H7 (cell line): ENCODE results near the gene MAPK11. TPM values are rescaled to one million over a fixed set of nuclear protein-coding genes. Genes with fewer than 3 reads are reported as not detected.

Source experiments
- DNase-seq: peaks from one replicate; pipeline ENCODE4 v3.0.0; 2012
- H3K27me3 ChIP-seq: 2 replicates; pipeline ENCODE4 v1.6.0; 2011; ENCODE audit warnings: mild to moderate bottlenecking, low read length; ENCODE audit not compliant: control insufficient read depth, insufficient read depth
- H3K36me3 ChIP-seq: replicated peaks from 2 replicates; pipeline ENCODE4 v1.5.1; 2011; ENCODE audit warnings: low read length; ENCODE audit not compliant: control insufficient read depth, insufficient read depth
- H3K4me3 ChIP-seq: 2 replicates; pipeline ENCODE4 v1.5.1; 2011; ENCODE audit warnings: low read depth, mild to moderate bottlenecking, control low read depth, low read length, moderate library complexity; ENCODE audit not compliant: insufficient read depth
- total RNA-seq: library from RNA; depleted of rRNA; stranded (reverse); fragments of >200 nt; shearing (Covaris generic); gene quantifications from 2 replicates; pipeline ENCODE4 v1.2.3, GENCODE V29; 2014

The MAPK11 gene
- total RNA-seq, 1 experiment from 2014 or later, result 2.4 TPM

- Histone ChIP-seq H3K27me3 (peaks cover 2% of the 10 kb centered on the region; the same call in 1 of the 2 replicates), H3K36me3 (no peaks in the 10 kb centered on the region), H3K4me3 (no peak overlapping the region)
- peak; percentile 37 for DNase-seq
Measured at GRCh38 chr22:50311606-50312351, 41.6 kb upstream of the MAPK11 start.

- Histone ChIP-seq H3K4me3 (no peak overlapping the region), H3K27me3 (peaks cover 6% of the 10 kb centered on the region; the same call in 1 of the 2 replicates), H3K36me3 (no peaks in the 10 kb centered on the region)
- no peak for DNase-seq
Measured at GRCh38 chr22:50310949-50311444, 40.8 kb upstream of the MAPK11 start.

- Histone ChIP-seq H3K4me3 (no peak overlapping the region), H3K36me3 (no peaks in the 10 kb centered on the region), H3K27me3 (peaks cover 6% of the 10 kb centered on the region; the same call in 1 of the 2 replicates)
- no peak for DNase-seq
Measured at GRCh38 chr22:50310031-50310722, 40.0 kb upstream of the MAPK11 start.

- Histone ChIP-seq H3K36me3 (no peaks in the 10 kb centered on the region), H3K4me3 (no peak overlapping the region), H3K27me3 (peaks cover 6% of the 10 kb centered on the region; the same call in 1 of the 2 replicates)
- DNase-seq, result no peak
Measured at GRCh38 chr22:50309601-50309991, 39.4 kb upstream of the MAPK11 start.

GRCh38 chr22:50308986-50309600 lies 38.9 kb upstream of the MAPK11 start:
- H3K27me3 ChIP-seq, result peaks cover 6% of the 10 kb centered on the region; the same call in 1 of the 2 replicates
- H3K36me3 ChIP-seq, result no peaks in the 10 kb centered on the region
- no peak overlapping the region for H3K4me3 ChIP-seq
- no peak for DNase-seq

GRCh38 chr22:50308597-50308935 lies 38.4 kb upstream of the MAPK11 start:
- Histone ChIP-seq H3K36me3 (no peaks in the 10 kb centered on the region), H3K4me3 (no peak overlapping the region), H3K27me3 (peaks cover 6% of the 10 kb centered on the region; the same call in 1 of the 2 replicates)
- no peak for DNase-seq

GRCh38 chr22:50307890-50308596 lies 37.9 kb upstream of the MAPK11 start:
- peak; percentile 87 for DNase-seq
- peaks cover 6% of the 10 kb centered on the region; the same call in 1 of the 2 replicates for H3K27me3 ChIP-seq
- H3K36me3 ChIP-seq, result no peaks in the 10 kb centered on the region
- H3K4me3 ChIP-seq, result no peak overlapping the region

- peak; percentile 98 for DNase-seq
- H3K36me3 ChIP-seq, result no peaks in the 10 kb centered on the region
Measured at GRCh38 chr22:50306753-50307749, 36.9 kb upstream of the MAPK11 start, which contains the start of gene PLXNB2. TSS of gene PLXNB2 (minus strand) at chr22:50307646. CDS start at chr22:50290584, 17,062 bp downstream.

GRCh38 chr22:50305923-50306566 lies 35.9 kb upstream of the MAPK11 start:
- DNase-seq, result no peak
- H3K4me3 ChIP-seq, result peak overlapping the region; percentile 9; the same call in 1 of the 2 replicates
- H3K36me3 ChIP-seq, result no peaks in the 10 kb centered on the region
- peaks cover 6% of the 10 kb centered on the region; the same call in 1 of the 2 replicates for H3K27me3 ChIP-seq

More at GRCh38 chr22:50306753-50307749, 36.9 kb upstream of the MAPK11 start, which contains the start of gene PLXNB2:
- Histone ChIP-seq H3K27me3 (peaks cover 6% of the 10 kb centered on the region; the same call in 1 of the 2 replicates), H3K4me3 (peak within 1 kb of the TSS; percentile 68)

- no peak overlapping the region for H3K4me3 ChIP-seq
- DNase-seq, result no peak
- peaks cover 6% of the 10 kb centered on the region; the same call in 1 of the 2 replicates for H3K27me3 ChIP-seq
- no peaks in the 10 kb centered on the region for H3K36me3 ChIP-seq
Measured at GRCh38 chr22:50305393-50305922, 35.3 kb upstream of the MAPK11 start.

- no peak for DNase-seq
- H3K27me3 ChIP-seq, result peaks cover 6% of the 10 kb centered on the region; the same call in 1 of the 2 replicates
- no peak overlapping the region for H3K4me3 ChIP-seq
- no peaks in the 10 kb centered on the region for H3K36me3 ChIP-seq
Measured at GRCh38 chr22:50304528-50305392, 34.6 kb upstream of the MAPK11 start.
